ENCODE data around the gene VTN. TPM values are rescaled to one million over a fixed set of nuclear protein-coding genes. Genes with fewer than 3 reads are reported as not detected.

Gene VTN
- total and polyA plus RNA-seq, 3 donors from 2014 or later = 6.5 to 57.9 (median 9.7) TPM

GRCh38 chr17:28333083-28333746 lies 36.9 kb downstream of the VTN start:
- Histone ChIP-seq H3K36me3 (ENCODE audit: low read depth, missing control alignments) (no peaks in the 10 kb centered on the region), H3K4me1 (peaks cover 29% of the 10 kb centered on the region), H3K4me3 (no peak overlapping the region), H3K9me3 (no peaks in the 10 kb centered on the region), H3K27ac (no peak overlapping the region), H3K27me3 (no peaks in the 10 kb centered on the region)
- TF ChIP-seq POLR2A (IDR thresholded peaks at IDR 0.05) (no peak), CTCF (IDR thresholded peaks at IDR 0.05) (no peak)
- no peak for DNase-seq
- intact Hi-C loops (cut with DNase I; ENCODE audit: low total_unique reads) = no loop called here
- WGBS, 2 donors = 58 to 59% methylated on average over 1 of the region's 1 CpG

- Histone ChIP-seq H3K27me3 (no peaks in the 10 kb centered on the region), H3K9me3 (no peaks in the 10 kb centered on the region), H3K4me3 (no peak overlapping the region), H3K36me3 (ENCODE audit: low read depth, missing control alignments) (no peaks in the 10 kb centered on the region), H3K27ac (no peak overlapping the region), H3K4me1 (peaks cover 19% of the 10 kb centered on the region)
- TF ChIP-seq CTCF (IDR thresholded peaks at IDR 0.05) = no peak
- no peak for TF ChIP-seq POLR2A (IDR thresholded peaks at IDR 0.05)
- WGBS, 2 donors = 89 to 91% methylated on average over 6 of the region's 6 CpGs
- intact Hi-C loops (cut with DNase I; ENCODE audit: low total_unique reads) = no loop called here
- DNase-seq = no peak
Observed at GRCh38 chr17:28331891-28332420, 38.2 kb downstream of the VTN start.

- Histone ChIP-seq H3K27ac (no peak overlapping the region), H3K27me3 (no peaks in the 10 kb centered on the region), H3K36me3 (ENCODE audit: low read depth, missing control alignments) (no peaks in the 10 kb centered on the region), H3K4me1 (peaks cover 12% of the 10 kb centered on the region), H3K9me3 (no peaks in the 10 kb centered on the region), H3K4me3 (no peak overlapping the region)
- peak; percentile 11 for DNase-seq
- intact Hi-C loops (cut with DNase I; ENCODE audit: low total_unique reads) = no loop called here
- 89 to 92% methylated on average over 1 to 5 of the region's 5 CpGs for WGBS, 2 donors
- no peak for TF ChIP-seq CTCF (IDR thresholded peaks at IDR 0.05)
- no peak for TF ChIP-seq POLR2A (IDR thresholded peaks at IDR 0.05)
Observed at GRCh38 chr17:28330671-28331070, 39.4 kb downstream of the VTN start.

- WGBS, 2 donors = 65 to 66% methylated on average over 4 of the region's 4 CpGs
- no peak overlapping the region for H3K27ac ChIP-seq
- no peaks in the 10 kb centered on the region for H3K36me3 ChIP-seq (ENCODE audit: low read depth, missing control alignments)
- no peaks in the 10 kb centered on the region for H3K9me3 ChIP-seq
- H3K4me1 ChIP-seq = no peaks in the 10 kb centered on the region
- TF ChIP-seq CTCF (IDR thresholded peaks at IDR 0.05) (no peak), POLR2A (IDR thresholded peaks at IDR 0.05) (no peak)
- H3K27me3 ChIP-seq = no peaks in the 10 kb centered on the region
- intact Hi-C loops (cut with DNase I; ENCODE audit: low total_unique reads) = no loop called here
- no peak for DNase-seq
- no peak overlapping the region for H3K4me3 ChIP-seq
Observed at GRCh38 chr17:28328325-28328724, 41.8 kb downstream of the VTN start.

GRCh38 chr17:28327709-28328108 lies 42.4 kb downstream of the VTN start:
- WGBS, 2 donors = 62 to 78% methylated on average over 3 of the region's 3 CpGs
- TF ChIP-seq POLR2A (IDR thresholded peaks at IDR 0.05) (no peak), CTCF (IDR thresholded peaks at IDR 0.05) (no peak)
- H3K36me3 ChIP-seq (ENCODE audit: low read depth, missing control alignments) = no peaks in the 10 kb centered on the region
- H3K4me1 ChIP-seq = no peaks in the 10 kb centered on the region
- H3K27ac ChIP-seq = no peak overlapping the region
- H3K4me3 ChIP-seq = no peak overlapping the region
- peak; percentile 2 for DNase-seq
- no peaks in the 10 kb centered on the region for H3K9me3 ChIP-seq
- H3K27me3 ChIP-seq = no peaks in the 10 kb centered on the region
- intact Hi-C loops (cut with DNase I; ENCODE audit: low total_unique reads) = no loop called here
